GM15510 (cell line): ENCODE data around the gene TAF6L.

ENCODE experiments used
- POLR2A ChIP-seq: IDR thresholded peaks from 3 replicates; pipeline ENCODE4 v1.6.1; 2011; ENCODE audit warnings: borderline replicate concordance; ENCODE audit not compliant: insufficient read length; ENCODE audit errors: extremely low read depth

The TAF6L gene

GRCh38 chr11:62788991-62789390 lies 17.8 kb downstream of the TAF6L start:
- TF ChIP-seq POLR2A: no peak

- TF ChIP-seq POLR2A: no peak
Observed at GRCh38 chr11:62789576-62789975, 18.4 kb downstream of the TAF6L start.

GRCh38 chr11:62791501-62792201 lies 20.5 kb downstream of the TAF6L start, which contains the start of gene TMEM223:
TSS of gene TMEM223 (minus strand) at chr11:62792006. CDS start at chr11:62791994, 12 bp downstream.
- TF ChIP-seq POLR2A: peak; percentile 97

DNA sequence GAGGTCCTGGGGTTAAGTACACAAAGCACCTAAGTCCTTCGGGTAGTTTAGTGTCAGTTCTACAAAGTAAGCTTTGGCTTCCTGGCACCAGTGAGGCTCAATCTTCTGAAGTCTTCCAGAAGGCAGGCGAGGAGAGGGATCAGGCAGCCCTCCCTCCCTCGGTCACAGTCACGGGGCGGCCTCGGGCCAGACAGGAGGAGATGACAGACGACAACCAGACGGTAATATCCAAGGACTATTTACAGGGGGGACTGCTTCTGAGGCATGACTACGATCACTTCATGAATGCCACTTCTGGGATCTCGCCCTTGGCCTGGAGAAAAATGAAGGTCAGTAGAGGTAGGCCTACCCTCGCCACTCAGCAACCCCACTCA lies 21.0 kb downstream of the TAF6L start:
- no peak for TF ChIP-seq POLR2A

DNA sequence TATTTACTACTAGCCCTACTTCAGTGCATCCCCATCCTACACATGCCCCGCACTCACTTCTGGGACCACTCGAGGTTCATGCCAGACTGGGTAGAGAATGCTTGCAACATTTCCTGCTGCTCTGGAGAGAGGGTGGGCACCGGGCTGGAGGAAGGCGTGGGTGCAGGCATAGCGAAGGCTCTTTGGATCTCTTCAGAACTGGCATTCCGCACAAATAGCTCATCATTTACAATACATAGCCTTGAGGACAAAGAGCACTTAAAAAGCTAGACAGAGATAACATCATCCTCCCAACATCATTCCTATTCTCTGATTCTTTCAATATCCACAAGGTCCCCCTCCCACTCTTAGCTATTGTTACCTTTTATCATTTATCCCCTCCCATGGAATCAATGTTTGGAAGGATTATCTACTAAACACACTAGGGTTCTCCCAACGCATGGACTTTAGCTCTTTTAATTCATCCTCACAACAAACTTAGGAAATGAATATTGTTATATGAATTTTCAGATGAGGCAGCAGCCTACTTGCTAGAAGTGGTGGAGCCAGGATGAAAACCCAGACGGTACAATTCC lies 23.1 kb downstream of the TAF6L start:
- TF ChIP-seq POLR2A: no peak

- TF ChIP-seq POLR2A: no peak
Observed at GRCh38 chr11:62796281-62796680, 25.1 kb downstream of the TAF6L start.

- no peak for TF ChIP-seq POLR2A
Observed at GRCh38 chr11:62799486-62799885, 28.3 kb downstream of the TAF6L start.

- no peak for TF ChIP-seq POLR2A
Observed at GRCh38 chr11:62801071-62801470, 29.9 kb downstream of the TAF6L start.

DNA sequence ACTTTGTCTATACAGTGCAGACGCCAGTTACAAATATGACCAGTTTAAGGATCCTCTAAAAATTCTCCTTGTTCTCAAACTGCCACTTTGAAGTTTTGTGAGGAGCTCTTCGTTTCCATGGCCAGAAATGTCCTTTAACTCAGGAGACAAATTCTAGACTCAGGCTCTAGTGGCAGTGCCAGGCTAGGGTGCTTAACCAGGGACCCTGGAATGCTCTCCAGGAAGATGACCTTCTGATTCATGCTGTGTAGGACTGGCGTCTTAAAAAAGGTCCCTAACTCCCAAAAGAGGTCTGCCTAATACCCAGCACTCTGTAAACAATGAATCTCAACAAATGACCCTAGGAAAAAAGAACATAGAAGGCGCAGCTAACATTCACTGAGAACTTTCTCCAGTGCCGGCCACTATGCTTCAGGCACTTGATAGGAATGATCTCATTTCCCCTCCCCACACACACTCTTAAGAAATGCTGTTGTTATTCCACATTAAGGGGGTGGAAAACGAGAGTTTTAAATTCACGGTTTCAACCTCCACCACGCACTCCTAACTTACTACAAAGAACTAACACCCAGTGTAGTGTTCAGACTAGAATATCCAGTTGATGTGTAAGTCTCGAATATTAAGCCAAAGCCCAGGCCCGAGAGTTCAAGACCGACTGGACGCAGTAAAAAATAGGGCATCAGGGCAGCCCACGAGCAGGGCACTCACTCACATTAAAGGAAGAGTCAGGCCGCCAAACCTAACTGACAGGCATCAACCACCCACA lies 33.3 kb downstream of the TAF6L start:
- TF ChIP-seq POLR2A: no peak

DNA sequence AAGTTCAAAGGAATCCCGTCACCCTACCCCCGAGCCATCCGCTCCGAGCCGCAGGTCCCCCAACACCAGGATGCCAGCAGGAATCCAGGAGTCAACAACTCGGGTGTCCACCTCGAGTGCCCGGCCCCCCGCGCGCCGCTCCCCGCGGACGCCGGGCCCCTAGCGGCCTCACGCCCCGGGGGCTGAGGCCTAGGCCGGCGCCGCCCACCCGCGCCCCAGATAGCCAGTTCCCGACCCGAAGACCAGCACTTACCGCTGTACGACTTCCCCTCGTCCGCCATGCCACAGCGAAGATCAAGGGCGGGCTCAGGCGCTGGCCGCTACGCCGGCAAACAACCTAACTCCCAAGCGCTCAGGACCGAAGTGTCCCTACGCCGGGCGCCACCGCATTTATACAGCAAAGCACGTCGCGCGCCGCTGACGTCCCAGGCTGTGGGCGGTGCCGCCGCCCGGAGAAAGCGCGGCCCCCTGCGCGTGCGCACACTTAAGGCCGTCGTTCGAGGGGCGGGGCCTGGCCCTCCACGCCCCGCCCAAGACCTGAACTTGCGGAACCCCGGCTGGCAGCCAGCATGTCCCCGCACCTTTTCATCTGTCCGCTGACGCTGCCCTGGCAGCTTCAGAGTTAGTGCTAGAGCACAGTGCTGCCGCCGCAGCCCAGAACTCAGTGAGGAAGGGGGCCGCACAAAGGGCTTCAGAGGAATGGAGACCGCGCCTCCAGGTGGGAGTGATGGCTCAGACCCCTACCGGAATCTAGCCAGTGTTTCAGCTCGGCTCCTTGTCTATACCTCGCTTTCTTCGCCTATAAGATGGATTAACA lies 34.1 kb downstream of the TAF6L start, which contains the start of gene NXF1:
Gene NXF1, minus strand, starts transcription at position 365 of the 817 bp plus-strand sequence. Its CDS starts 84 bp downstream, at position 281.
- peak; percentile 100 for TF ChIP-seq POLR2A

DNA sequence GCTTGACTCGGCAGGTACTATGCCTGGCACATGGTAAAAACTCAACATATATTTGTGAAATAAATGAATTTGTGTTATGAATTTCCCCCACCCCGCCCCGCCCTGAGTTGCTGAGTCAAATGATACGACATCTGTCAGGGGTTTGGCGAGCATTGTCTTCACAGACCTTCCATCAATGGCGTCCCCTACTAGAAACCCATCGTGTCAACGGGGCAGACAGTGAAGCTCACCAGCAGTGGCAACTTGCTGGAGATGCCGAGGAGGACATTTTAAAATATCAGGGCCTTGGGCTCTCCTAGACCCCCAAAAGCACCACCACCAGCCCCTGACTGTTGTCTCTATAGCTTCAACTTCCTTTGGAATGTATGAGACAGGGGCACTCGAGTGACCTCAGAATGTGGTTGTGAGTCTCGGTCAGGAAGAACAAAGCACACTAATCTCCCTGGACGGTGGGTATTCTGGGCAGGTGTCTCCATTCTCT lies 34.8 kb downstream of the TAF6L start:
- no peak for TF ChIP-seq POLR2A

GRCh38 chr11:62806611-62807121 lies 35.5 kb downstream of the TAF6L start:
- TF ChIP-seq POLR2A: no peak

DNA sequence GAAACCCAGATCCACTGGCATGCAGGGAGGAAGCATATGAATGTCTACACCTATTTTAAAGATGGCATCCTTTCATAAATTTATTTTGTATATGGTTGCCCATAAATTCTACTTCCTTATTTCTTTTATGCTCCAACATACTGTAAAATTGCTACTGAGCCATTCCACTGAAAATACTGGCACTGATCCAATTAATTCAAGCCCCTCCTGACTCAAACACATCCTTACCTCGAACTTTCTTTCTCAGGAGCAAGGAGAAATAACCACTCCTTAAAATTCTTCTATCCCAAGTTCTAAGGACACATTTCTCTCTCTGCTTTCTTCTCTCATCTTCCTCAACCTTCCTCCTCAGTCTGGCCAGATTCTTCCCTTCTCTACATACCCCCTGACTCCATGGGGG lies 39.6 kb downstream of the TAF6L start:
- TF ChIP-seq POLR2A: no peak

DNA sequence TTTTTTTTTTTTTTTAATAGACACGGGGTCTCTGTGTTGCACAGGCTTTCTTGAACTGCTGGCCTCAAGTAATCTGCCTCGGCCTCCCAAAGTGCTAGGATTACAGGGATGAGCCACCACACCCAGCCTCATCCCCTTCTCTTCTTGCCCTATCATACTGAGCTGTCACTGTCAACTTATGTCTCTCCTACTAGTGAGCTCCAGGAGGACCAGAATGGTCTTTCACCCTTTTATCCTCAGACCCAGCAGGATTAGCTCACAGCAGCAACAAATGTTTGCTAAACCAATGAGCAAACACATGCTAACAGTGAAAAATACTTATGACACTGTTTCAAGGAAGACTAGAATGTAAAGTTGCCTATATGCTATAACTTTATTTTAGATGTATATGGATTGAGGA lies 40.5 kb downstream of the TAF6L start:
- no peak for TF ChIP-seq POLR2A

DNA sequence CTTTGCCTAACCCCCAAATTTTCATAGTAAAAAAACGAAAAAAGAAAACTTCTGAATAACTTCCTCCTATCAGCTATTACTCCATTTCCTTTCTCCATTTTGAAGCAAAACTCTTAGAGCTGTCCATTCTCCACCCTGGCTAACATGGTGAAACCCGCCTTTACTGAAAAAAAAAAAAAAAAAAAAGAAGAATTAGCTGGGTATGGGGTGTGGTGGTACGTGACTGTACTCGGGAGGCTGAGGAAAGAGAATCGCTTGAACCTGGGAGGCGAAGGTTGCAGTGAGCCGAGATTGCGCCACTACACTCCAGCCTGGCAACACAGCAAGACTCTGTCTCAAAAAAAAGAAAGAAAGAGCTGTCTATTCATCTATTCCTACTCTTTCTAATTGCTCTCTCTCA lies 45.4 kb downstream of the TAF6L start:
- TF ChIP-seq POLR2A: no peak

GRCh38 chr11:62817129-62817528 lies 45.9 kb downstream of the TAF6L start:
- TF ChIP-seq POLR2A: no peak
